HepG2 (cell line): ENCODE data around the gene SPI1. TPM values are rescaled to one million over a fixed set of nuclear protein-coding genes. Genes with fewer than 3 reads are reported as not detected.

Source experiments
- ATAC-seq: fragments of 200-7000 bp; cut with Tn5 transposase; 3 replicates; pipeline ENCODE4 v1.9.1; 2020; ENCODE audit warnings: mild to moderate bottlenecking, moderate library complexity
- BruUV-seq: library from RNA; stranded (reverse); fragments of 400-500 nt; replicated peaks from 2 replicates; lab custom pipeline; 2021; lab: Mats Ljungman, UMichigan
- CTCF ChIA-PET: fragments of 300-600 bp; formaldehyde crosslinking; extraction: SDS; loops from one replicate; lab custom pipeline; 2021; ENCODE audit warnings: low total read pairs, inconsistent platforms, low intra/inter-chr PET ratio; lab: Yijun Ruan, JAX
- POLR2A ChIA-PET: fragments of 350-600 bp; sonication (Branson Sonifier 250); formaldehyde crosslinking; loops from one replicate; lab custom pipeline; 2020; ENCODE audit warnings: antibody characterized with exemption, inconsistent platforms; lab: Yijun Ruan, JAX
- DNase-seq: peaks from one replicate; pipeline ENCODE4 v3.0.0-alpha.2; 2015; ENCODE audit warnings: low spot score
- FAIRE-seq: peaks from 3 replicates; lab custom pipeline; 2011; peaks lifted over from hg19 to GRCh38; lab: Jason Lieb, UNC
- H2AFZ ChIP-seq: one replicate; pipeline ENCODE4 v1.6.1; 2011; ENCODE audit warnings: low read length, inconsistent platforms
- H3K27ac ChIP-seq: fragments of 300-600 bp; 3 replicates; pipeline ENCODE4 v1.8.0; 2011; ENCODE audit warnings: mixed run types, mild to moderate bottlenecking, mixed read lengths, low read length, inconsistent platforms; ENCODE audit not compliant: insufficient read depth; ENCODE audit errors: extremely low read length
- H3K27me3 ChIP-seq, 2 experiments: fragments of 200-600 bp in 1 of 2; 2 replicates in 1 of 2; 3 replicates in 1 of 2; pipeline versions ENCODE4 v1.6.0 to v1.8.0; 2011; ENCODE audit warnings: low read length in 2 of 2, mild to moderate bottlenecking in 2 of 2, moderate library complexity in 2 of 2, inconsistent platforms in 1 of 2; ENCODE audit not compliant: insufficient read depth in 2 of 2, control insufficient read depth in 1 of 2
- H3K36me3 ChIP-seq, 2 experiments: fragments of 200-600 bp in 1 of 2; replicated peaks in 1 of 2; 2 replicates in 1 of 2; 3 replicates in 1 of 2; pipeline versions ENCODE4 v1.5.1 to v1.8.0; 2011; ENCODE audit warnings: low read length in 2 of 2, inconsistent platforms in 1 of 2; ENCODE audit not compliant: insufficient read depth in 2 of 2, control insufficient read depth in 1 of 2
- H3K4me1 ChIP-seq: 2 replicates; pipeline ENCODE4 v1.5.1; 2012; ENCODE audit warnings: low read length, inconsistent platforms; ENCODE audit not compliant: insufficient read depth
- H3K4me2 ChIP-seq: 2 replicates; pipeline ENCODE4 v1.6.0; 2011; ENCODE audit warnings: low read depth, low read length, inconsistent platforms
- H3K4me3 ChIP-seq, 3 experiments: fragments of 200-600 bp in 1 of 3; sonication (generic), shearing (Covaris generic) in 1 of 3; replicated peaks in 1 of 3; 2 replicates each; pipeline ENCODE4 v1.5.1; 2011 to 2016; ENCODE audit warnings: low read length in 3 of 3, inconsistent platforms in 2 of 3, low read depth in 2 of 3, mild to moderate bottlenecking in 2 of 3, control low read depth in 1 of 3, mixed read lengths in 1 of 3; ENCODE audit not compliant: insufficient read depth in 1 of 3
- H3K79me2 ChIP-seq: one replicate; pipeline ENCODE4 v1.6.1; 2011; ENCODE audit warnings: low read length, inconsistent platforms; ENCODE audit not compliant: insufficient read depth
- H3K9ac ChIP-seq: 2 replicates; pipeline ENCODE4 v1.6.0; 2011; ENCODE audit warnings: mild to moderate bottlenecking, low read depth, low read length, inconsistent platforms; ENCODE audit not compliant: insufficient read depth
- H3K9me3 ChIP-seq: 2 replicates; pipeline ENCODE4 v1.5.1; 2012; ENCODE audit warnings: mild to moderate bottlenecking, low read length
- H4K20me1 ChIP-seq: 2 replicates; pipeline ENCODE4 v1.6.0; 2011; ENCODE audit warnings: inconsistent platforms, mild to moderate bottlenecking, low read length, moderate library complexity; ENCODE audit not compliant: insufficient read depth
- IRX3 ChIP-seq: sonication (generic); formaldehyde crosslinking; IDR thresholded peaks from 2 replicates; pipeline ENCODE4 v1.8.1; 2023; ENCODE audit warnings: mild to moderate bottlenecking, low read depth, missing genetic modification reagents, borderline replicate concordance
- REPIN1 ChIP-seq: sonication (generic); formaldehyde crosslinking; IDR thresholded peaks from 2 replicates; pipeline ENCODE4 v1.8.0; 2022; ENCODE audit warnings: missing genetic modification reagents, low read depth, mild to moderate bottlenecking, borderline replicate concordance
- SNRNP70 ChIP-seq: fragments of 200-400 bp; formaldehyde crosslinking; IDR thresholded peaks from 2 replicates; pipeline ENCODE4 v1.6.1; 2017; ENCODE audit warnings: mild to moderate bottlenecking, low read depth, low read length, moderate library complexity
- ZNF17 ChIP-seq: sonication (generic); formaldehyde crosslinking; IDR thresholded peaks from 2 replicates; pipeline ENCODE4 v1.5.0; 2020; ENCODE audit warnings: mild to moderate bottlenecking, missing genetic modification reagents
- ZNF501 ChIP-seq: sonication (generic); formaldehyde crosslinking; IDR thresholded peaks from 2 replicates; pipeline ENCODE4 v1.5.1; 2020; ENCODE audit warnings: mild to moderate bottlenecking, moderate library complexity, missing genetic modification reagents
- ZNF777 ChIP-seq: sonication (generic); formaldehyde crosslinking; IDR thresholded peaks from 2 replicates; pipeline ENCODE4 v1.4.0; 2020; ENCODE audit warnings: missing genetic modification reagents
- WGBS: methylation state at CpG from one replicate; pipeline ENCODE4 v1.1.6; 2017; ENCODE audit warnings: low lambda C conversion rate; 5-methylcytosine and 5-hydroxymethylcytosine counted together
- in situ Hi-C: cut with HindIII; loops from 2 replicates; pipeline ENCODE4 v1.10.0; 2017; ENCODE audit warnings: low pct_unique_long_range_greater_than_20kb; ENCODE audit not compliant: extremely low pct_ligation_motif_present
- intact Hi-C: fragments of 100-400 bp; cut with micrococcal nuclease; formaldehyde crosslinking; loops from one replicate; pipeline ENCODE4 v1.10.0; 2022; ENCODE audit not compliant: unreplicated experiment
- polyA plus RNA-seq, 8 experiments: library from polyadenylated mRNA; depleted of rRNA in 3 of 8; stranded (reverse) in 7 of 8; unstranded in 1 of 8; fragments of >200 nt; fragmentation: Illumina TruSeq in 4 of 8; extraction: Trizol in 4 of 8; gene quantifications; 2 replicates each; pipeline versions ENCODE4 v1.2.1 to v1.2.3, GENCODE V29; 2011 to 2016; ENCODE audit warnings: low read depth in 4 of 8, missing spikeins in 1 of 8, mixed read lengths in 1 of 8; ENCODE audit not compliant: insufficient read depth in 1 of 8
- total RNA-seq, 5 experiments: library from RNA; depleted of rRNA; stranded (reverse); fragments of >200 nt; fragmentation: Illumina TruSeq; extraction: Trizol; gene quantifications; 2 replicates each; pipeline ENCODE4 v1.2.3, GENCODE V29; 2016; ENCODE audit warnings: low read depth in 1 of 5
- TF ChIP-seq, protein P1 (sequence below): sonication (generic); formaldehyde crosslinking; IDR thresholded peaks from 2 replicates; pipeline ENCODE4 v1.5.1; 2020; ENCODE audit warnings: mild to moderate bottlenecking, missing genetic modification reagents, borderline replicate concordance
- TF ChIP-seq, protein P2 (sequence below): IDR thresholded peaks from 2 replicates; pipeline ENCODE4 v1.6.1; 2016; ENCODE audit warnings: mild to moderate bottlenecking
- TF ChIP-seq, protein P3 (sequence below): sonication (generic); formaldehyde crosslinking; IDR thresholded peaks from 2 replicates; pipeline ENCODE4 v1.9.0; 2021; ENCODE audit warnings: missing genetic modification reagents, mild to moderate bottlenecking, borderline replicate concordance

Gene SPI1
- total and polyA plus RNA-seq, 2 of the 13 experiments (the other 11 are each of a cell fraction or from before 2014, with no cell fraction given) = not detected

DNA sequence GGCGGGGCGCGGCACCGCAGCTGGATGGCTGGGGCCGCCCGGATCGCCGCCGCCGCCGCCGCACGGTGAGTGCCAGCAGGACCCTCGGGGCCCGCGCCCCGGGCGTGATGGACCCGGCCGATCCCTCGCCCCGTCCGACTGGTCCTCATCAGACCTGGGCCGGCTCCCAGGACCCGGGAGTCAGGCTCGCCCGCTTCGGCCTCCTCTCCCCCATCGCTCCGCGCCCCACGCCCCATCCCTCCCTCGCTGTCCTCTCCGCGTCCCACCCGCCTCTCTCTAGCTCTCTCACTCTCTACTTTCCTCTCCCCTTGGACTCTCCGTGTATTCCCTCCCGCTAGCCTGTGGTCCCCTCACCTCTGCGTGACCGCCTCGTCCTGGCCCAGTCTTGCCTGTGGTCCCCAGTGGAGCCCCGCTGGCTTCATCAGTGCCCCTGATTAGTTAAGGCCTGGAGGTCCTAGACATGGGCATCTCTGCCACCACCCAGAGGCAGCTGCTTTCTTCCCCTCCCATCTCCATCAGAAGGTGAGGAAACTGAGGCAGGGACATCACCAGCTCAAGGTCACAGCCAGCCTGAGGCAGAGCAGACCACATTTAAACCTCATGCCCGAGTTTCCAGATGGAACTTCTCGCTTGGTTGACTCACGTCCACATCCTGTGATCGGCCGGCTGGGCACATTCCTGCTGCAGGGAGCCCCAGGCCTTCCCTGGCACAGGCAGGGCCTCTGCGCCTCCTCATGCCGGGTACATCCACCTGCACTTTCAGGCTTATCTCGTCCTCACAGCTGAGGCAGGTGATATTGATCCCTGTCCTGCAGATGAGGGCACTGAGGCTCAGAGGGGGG is 30.5 kb upstream of the SPI1 start (continued):
- TF ChIP-seq, protein P1, sequence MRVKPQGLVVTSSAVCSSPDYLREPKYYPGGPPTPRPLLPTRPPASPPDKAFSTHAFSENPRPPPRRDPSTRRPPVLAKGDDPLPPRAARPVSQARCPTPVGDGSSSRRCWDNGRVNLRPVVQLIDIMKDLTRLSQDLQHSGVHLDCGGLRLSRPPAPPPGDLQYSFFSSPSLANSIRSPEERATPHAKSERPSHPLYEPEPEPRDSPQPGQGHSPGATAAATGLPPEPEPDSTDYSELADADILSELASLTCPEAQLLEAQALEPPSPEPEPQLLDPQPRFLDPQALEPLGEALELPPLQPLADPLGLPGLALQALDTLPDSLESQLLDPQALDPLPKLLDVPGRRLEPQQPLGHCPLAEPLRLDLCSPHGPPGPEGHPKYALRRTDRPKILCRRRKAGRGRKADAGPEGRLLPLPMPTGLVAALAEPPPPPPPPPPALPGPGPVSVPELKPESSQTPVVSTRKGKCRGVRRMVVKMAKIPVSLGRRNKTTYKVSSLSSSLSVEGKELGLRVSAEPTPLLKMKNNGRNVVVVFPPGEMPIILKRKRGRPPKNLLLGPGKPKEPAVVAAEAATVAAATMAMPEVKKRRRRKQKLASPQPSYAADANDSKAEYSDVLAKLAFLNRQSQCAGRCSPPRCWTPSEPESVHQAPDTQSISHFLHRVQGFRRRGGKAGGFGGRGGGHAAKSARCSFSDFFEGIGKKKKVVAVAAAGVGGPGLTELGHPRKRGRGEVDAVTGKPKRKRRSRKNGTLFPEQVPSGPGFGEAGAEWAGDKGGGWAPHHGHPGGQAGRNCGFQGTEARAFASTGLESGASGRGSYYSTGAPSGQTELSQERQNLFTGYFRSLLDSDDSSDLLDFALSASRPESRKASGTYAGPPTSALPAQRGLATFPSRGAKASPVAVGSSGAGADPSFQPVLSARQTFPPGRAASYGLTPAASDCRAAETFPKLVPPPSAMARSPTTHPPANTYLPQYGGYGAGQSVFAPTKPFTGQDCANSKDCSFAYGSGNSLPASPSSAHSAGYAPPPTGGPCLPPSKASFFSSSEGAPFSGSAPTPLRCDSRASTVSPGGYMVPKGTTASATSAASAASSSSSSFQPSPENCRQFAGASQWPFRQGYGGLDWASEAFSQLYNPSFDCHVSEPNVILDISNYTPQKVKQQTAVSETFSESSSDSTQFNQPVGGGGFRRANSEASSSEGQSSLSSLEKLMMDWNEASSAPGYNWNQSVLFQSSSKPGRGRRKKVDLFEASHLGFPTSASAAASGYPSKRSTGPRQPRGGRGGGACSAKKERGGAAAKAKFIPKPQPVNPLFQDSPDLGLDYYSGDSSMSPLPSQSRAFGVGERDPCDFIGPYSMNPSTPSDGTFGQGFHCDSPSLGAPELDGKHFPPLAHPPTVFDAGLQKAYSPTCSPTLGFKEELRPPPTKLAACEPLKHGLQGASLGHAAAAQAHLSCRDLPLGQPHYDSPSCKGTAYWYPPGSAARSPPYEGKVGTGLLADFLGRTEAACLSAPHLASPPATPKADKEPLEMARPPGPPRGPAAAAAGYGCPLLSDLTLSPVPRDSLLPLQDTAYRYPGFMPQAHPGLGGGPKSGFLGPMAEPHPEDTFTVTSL (CRISPR knock-in tag) = peak; percentile 18; the same call in 1 of the 2 replicates

DNA sequence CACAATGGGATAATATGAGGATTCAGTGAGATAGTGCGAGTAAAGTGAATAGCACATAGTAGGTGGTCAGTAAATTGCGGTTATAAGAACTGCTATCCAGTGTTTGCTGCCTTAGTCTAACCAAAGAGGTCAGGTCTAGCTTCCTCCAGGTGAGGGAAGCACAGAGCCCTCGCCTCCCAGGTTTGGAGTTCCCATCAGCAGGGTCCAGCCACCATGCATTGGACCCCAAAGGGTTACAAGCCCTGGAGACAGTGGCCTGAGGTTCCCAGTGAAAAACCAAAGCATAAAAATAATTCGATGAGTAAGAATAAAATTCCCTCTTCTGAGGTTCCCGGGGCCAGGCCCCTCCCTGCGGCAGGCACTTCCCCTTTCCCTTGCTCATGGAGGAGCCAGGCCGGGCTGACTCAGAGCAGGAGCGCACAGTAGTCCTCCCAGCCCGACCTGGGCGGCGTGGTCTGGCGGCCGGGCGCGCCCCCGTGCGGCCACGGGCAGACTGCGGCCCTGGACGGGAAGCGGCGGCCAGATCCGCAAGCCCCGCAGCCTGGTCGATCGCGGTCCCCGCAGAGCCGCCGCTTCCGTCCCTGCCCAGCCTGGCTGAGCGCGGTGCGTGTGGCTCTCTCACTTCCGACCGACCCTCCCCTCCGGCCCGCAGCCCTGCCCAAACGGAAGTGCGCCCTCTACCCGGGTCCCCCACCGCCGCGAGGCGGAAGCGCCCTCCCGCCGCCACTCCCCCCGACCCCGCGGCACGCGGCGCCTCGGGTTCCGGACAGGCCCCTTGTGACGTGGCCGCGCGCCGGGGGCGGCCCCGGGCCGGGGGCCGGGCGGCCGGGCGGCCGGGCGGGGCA is 29.6 kb upstream of the SPI1 start, which contains the start of gene SLC39A13:
TSS of gene SLC39A13 (plus strand) at position 845 of the 845 bp plus-strand sequence. CDS start 1,505 bp downstream, outside the sequence.
- Histone ChIP-seq H4K20me1 (no peaks in the 10 kb centered on the region), H3K9ac (peak within 1 kb of the TSS; percentile 80), H3K4me2 (peak within 1 kb of the TSS; percentile 94), H3K9me3 (no peaks in the 10 kb centered on the region), H3K36me3 (peaks cover 0 to 2% of the 10 kb centered on the region in 2 experiments; a peak in 2 of 5 replicates), H3K4me3 (peak within 1 kb of the TSS; percentile 68 to 91 (median 79)), H3K27ac (peak within 1 kb of the TSS; percentile 83), H3K79me2 (peaks cover 9% of the 10 kb centered on the region), H3K27me3 (no peaks in the 10 kb centered on the region; a peak in 1 of 5 replicates), H2AFZ (peak within 1 kb of the TSS; percentile 46), H3K4me1 (peaks cover 51% of the 10 kb centered on the region)
- DNase-seq = peak; percentile 86
- BruUV-seq = no TSS peak
- WGBS = 7% methylated on average over 6 of the region's 70 CpGs
- peak; percentile 28 for FAIRE-seq
- ATAC-seq = peak; percentile 92
- ChIA-PET CTCF (interaction anchor here (2.5 kb wide), 1 partner anchor 34 kb away, joined by 35 read pairs; no protein-coding TSS in a partner anchor), POLR2A (interaction anchor here (0.6 to 4.9 kb wide), 9 partner anchors 8 to 47 kb away, joined by 3 to 33 read pairs (median 5); partner anchors contain the start of gene PSMC3)
- intact Hi-C loops = loop anchor here (1.0 to 2.0 kb wide), 2 partner anchors 19 to 34 kb away; partner anchors contain the start of gene PSMC3
- in situ Hi-C loops = loop anchor here (5.0 kb wide), 1 partner anchor 36 kb away; no protein-coding TSS in a partner anchor
- TF ChIP-seq REPIN1 (CRISPR knock-in tag) (peak; percentile 83; the same call in 1 of the 2 replicates), ZNF501 (CRISPR knock-in tag) (peak; percentile 40; the same call in 1 of the 2 replicates), ZNF777 (CRISPR knock-in tag) (0 out of 2 replicates have a peak, but pooled peaks have one; percentile 49), SNRNP70 (no peak), IRX3 (no peak; the same call in 1 of the 2 replicates), ZNF17 (CRISPR knock-in tag) (no peak)
- TF ChIP-seq, protein P2, sequence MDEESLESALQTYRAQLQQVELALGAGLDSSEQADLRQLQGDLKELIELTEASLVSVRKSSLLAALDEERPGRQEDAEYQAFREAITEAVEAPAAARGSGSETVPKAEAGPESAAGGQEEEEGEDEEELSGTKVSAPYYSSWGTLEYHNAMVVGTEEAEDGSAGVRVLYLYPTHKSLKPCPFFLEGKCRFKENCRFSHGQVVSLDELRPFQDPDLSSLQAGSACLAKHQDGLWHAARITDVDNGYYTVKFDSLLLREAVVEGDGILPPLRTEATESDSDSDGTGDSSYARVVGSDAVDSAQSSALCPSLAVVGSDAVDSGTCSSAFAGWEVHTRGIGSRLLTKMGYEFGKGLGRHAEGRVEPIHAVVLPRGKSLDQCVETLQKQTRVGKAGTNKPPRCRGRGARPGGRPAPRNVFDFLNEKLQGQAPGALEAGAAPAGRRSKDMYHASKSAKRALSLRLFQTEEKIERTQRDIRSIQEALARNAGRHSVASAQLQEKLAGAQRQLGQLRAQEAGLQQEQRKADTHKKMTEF = peak; percentile 88
- TF ChIP-seq, protein P3, sequence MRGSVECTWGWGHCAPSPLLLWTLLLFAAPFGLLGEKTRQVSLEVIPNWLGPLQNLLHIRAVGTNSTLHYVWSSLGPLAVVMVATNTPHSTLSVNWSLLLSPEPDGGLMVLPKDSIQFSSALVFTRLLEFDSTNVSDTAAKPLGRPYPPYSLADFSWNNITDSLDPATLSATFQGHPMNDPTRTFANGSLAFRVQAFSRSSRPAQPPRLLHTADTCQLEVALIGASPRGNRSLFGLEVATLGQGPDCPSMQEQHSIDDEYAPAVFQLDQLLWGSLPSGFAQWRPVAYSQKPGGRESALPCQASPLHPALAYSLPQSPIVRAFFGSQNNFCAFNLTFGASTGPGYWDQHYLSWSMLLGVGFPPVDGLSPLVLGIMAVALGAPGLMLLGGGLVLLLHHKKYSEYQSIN (CRISPR knock-in tag) = no peak
